Activated CD8-positive, alpha-beta T cell treated with anti-CD3 and anti-CD28 coated beads for 36 hours (primary cell): Measurements from ENCODE around the gene ANKRD60. TPM values are rescaled to one million over a fixed set of nuclear protein-coding genes. Genes with fewer than 3 reads are reported as not detected.
A peak's percentile ranks its signal among the peaks of the same experiment; 100 is the strongest.

Experiments used
- ATAC-seq: fragments of 200-7000 bp; cut with Tn5 transposase; one replicate; pipeline ENCODE4 v1.10.0; 2021; ENCODE audit warnings: mild to moderate bottlenecking, moderate library complexity
- CTCF ChIA-PET: fragments of 350-600 bp; sonication (Branson Sonifier 250); formaldehyde crosslinking; loops from one replicate; lab custom pipeline; 2021; ENCODE audit warnings: antibody characterized with exemption; lab: Charles Lee
- POLR2A ChIA-PET: fragments of 350-600 bp; sonication (Branson Sonifier 250); formaldehyde crosslinking; loops from one replicate; lab custom pipeline; 2021; ENCODE audit warnings: antibody characterized with exemption; lab: Charles Lee
- DNase-seq: peaks from one replicate; pipeline ENCODE4 v3.0.0-alpha.2; 2020
- H3K27ac Mint-ChIP-seq: one replicate; pipeline ENCODE4 v1.8.0; 2021; ENCODE audit warnings: mild to moderate bottlenecking, mixed read lengths
- H3K27me3 Mint-ChIP-seq: one replicate; pipeline ENCODE4 v1.8.0; 2021; ENCODE audit warnings: mixed read lengths
- H3K36me3 Mint-ChIP-seq: one replicate; pipeline ENCODE4 v1.8.0; 2021; ENCODE audit warnings: low read depth, mixed read lengths
- H3K4me1 Mint-ChIP-seq: one replicate; pipeline ENCODE4 v1.8.0; 2021; ENCODE audit warnings: low read depth, mixed read lengths
- H3K4me3 Mint-ChIP-seq: one replicate; pipeline ENCODE4 v1.8.0; 2021; ENCODE audit warnings: mild to moderate bottlenecking, moderate library complexity, mixed read lengths
- H3K9me3 Mint-ChIP-seq: one replicate; pipeline ENCODE4 v1.8.0; 2021; ENCODE audit warnings: mixed read lengths
- intact Hi-C: fragments of 100-400 bp; cut with micrococcal nuclease; formaldehyde crosslinking; loops from one replicate; pipeline ENCODE4 v1.10.0; 2022
- total RNA-seq, 2 experiments: library from RNA; stranded (reverse); gene quantifications; one replicate each; pipeline ENCODE4 v1.2.3, GENCODE V29; 2021
- TF ChIP-seq, protein P1 (sequence below): fragments of 200-600 bp; IDR thresholded peaks from one replicate; pipeline ENCODE4 v1.8.0; 2022; ENCODE audit warnings: antibody characterized with exemption, mild to moderate bottlenecking

Gene ANKRD60
- total RNA-seq, 2 experiments from 2014 or later, result not detected

DNA sequence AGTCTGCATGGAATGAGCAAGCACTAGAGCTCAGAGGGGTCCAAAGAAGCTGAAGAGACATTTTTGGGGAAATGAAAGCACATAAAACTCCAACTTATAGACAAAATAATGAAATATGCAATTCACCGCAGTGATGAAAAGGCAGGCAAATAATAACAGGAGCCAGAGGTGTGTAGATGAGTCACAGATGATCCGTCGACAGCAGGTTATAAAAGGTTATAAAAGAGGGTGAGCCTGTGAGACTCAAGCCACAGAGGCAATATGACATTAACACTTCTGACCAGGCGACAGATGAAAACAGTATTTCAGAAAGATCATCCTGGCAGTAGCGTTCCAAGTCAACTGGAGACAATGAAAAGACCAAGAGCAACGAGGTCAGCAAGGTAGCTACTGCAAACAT lies 35.8 kb upstream of the ANKRD60 start:
- no peak overlapping the region for H3K4me3 Mint-ChIP-seq
- CTCF ChIA-PET, result no interaction called here
- ATAC-seq, result no peak
- peaks cover 24% of the 10 kb centered on the region for H3K36me3 Mint-ChIP-seq
- H3K27ac Mint-ChIP-seq, result no peak overlapping the region
- intact Hi-C loops, result no loop called here
- H3K27me3 Mint-ChIP-seq, result no peaks in the 10 kb centered on the region
- TF ChIP-seq, protein P1, sequence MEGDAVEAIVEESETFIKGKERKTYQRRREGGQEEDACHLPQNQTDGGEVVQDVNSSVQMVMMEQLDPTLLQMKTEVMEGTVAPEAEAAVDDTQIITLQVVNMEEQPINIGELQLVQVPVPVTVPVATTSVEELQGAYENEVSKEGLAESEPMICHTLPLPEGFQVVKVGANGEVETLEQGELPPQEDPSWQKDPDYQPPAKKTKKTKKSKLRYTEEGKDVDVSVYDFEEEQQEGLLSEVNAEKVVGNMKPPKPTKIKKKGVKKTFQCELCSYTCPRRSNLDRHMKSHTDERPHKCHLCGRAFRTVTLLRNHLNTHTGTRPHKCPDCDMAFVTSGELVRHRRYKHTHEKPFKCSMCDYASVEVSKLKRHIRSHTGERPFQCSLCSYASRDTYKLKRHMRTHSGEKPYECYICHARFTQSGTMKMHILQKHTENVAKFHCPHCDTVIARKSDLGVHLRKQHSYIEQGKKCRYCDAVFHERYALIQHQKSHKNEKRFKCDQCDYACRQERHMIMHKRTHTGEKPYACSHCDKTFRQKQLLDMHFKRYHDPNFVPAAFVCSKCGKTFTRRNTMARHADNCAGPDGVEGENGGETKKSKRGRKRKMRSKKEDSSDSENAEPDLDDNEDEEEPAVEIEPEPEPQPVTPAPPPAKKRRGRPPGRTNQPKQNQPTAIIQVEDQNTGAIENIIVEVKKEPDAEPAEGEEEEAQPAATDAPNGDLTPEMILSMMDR, result no peak
- no peak for DNase-seq
- POLR2A ChIA-PET, result no interaction called here
- H3K9me3 Mint-ChIP-seq, result no peaks in the 10 kb centered on the region
- H3K4me1 Mint-ChIP-seq, result peaks cover 27% of the 10 kb centered on the region

DNA sequence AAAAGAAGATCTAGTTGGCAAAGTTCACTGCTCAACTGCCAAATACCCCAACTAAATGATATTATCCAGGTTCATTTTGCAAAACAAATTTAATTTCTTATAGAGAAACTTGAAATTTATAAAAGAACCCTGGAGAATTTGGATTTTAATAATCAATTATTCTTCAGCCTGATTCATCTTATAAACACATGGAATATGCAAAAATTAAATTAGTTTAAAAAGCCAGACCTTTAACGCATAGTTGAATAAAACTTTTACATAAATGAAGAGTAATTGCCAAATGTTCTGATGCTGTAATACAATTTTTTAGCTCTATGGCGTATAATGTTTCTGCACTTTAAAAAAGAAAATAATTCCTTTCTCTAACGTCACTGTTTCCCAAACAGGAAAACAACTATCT lies 33.2 kb upstream of the ANKRD60 start:
- no peaks in the 10 kb centered on the region for H3K9me3 Mint-ChIP-seq
- no peaks in the 10 kb centered on the region for H3K27me3 Mint-ChIP-seq
- no peak for DNase-seq
- TF ChIP-seq, protein P1, result no peak
- H3K4me3 Mint-ChIP-seq, result no peak overlapping the region
- peaks cover 21% of the 10 kb centered on the region for H3K36me3 Mint-ChIP-seq
- H3K4me1 Mint-ChIP-seq, result peaks cover 13% of the 10 kb centered on the region
- ChIA-PET CTCF (interaction anchor here (1.0 kb wide), 1 partner anchor 24 kb away, joined by 3 read pairs; no protein-coding TSS in a partner anchor), POLR2A (interaction anchor here (0.6 kb wide), 1 partner anchor 521 kb away, joined by 3 read pairs; no protein-coding TSS in a partner anchor)
- no peak for ATAC-seq
- H3K27ac Mint-ChIP-seq, result no peak overlapping the region
- intact Hi-C loops, result no loop called here

DNA sequence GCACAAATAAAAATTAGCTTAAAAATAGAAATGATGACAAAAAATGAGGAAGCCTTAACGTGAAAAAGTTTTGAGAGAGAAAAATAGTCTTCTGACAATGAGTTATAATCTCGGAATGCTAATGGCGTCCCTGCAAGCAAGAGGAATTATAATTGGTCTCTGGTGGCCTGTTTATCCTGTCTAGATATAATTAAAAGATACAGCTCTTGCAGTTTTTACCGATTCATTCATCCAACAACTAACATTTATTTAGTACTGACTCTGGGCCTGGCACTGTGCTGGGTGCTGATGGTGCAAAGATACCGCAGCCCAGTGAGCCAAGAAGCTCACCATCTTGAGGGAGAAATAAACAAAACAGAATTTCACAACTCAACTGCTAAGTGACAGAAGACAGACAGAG lies 31.6 kb upstream of the ANKRD60 start:
- TF ChIP-seq, protein P1, result no peak
- DNase-seq (no peak), ATAC-seq (no peak)
- ChIA-PET POLR2A (interaction anchor here (1.3 kb wide), 1 partner anchor 26 kb away, joined by 3 read pairs; no protein-coding TSS in a partner anchor), CTCF (interaction anchor here (0.7 to 1.1 kb wide), 2 partner anchors 26 to 68 kb away, joined by 3 to 4 read pairs; no protein-coding TSS in a partner anchor)
- Mint-ChIP-seq H3K27me3 (no peaks in the 10 kb centered on the region), H3K27ac (no peak overlapping the region), H3K36me3 (peaks cover 17% of the 10 kb centered on the region), H3K4me3 (no peak overlapping the region), H3K9me3 (no peaks in the 10 kb centered on the region), H3K4me1 (peaks cover 20% of the 10 kb centered on the region)
- intact Hi-C loops, result no loop called here

DNA sequence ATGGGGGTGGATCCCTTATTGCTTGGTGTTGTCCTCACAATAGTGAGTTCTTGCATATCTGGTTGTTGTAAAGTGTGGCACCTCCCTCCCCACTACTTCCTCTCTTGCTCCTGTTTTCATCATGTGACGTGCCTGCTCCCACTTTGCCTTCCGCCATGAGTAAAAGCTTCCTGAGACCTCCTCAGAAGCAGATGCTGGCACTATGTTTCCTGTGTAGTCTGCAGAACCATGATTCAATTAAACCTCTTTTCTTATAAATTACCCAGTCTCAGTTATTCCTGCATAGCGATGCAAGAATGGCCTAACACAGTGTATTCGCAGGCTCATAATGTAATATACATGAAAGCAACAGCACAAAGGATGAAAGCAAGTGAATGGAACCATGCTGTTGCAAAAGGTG lies 28.4 kb upstream of the ANKRD60 start:
- TF ChIP-seq, protein P1, result no peak
- ChIA-PET POLR2A (no interaction called here), CTCF (no interaction called here)
- ATAC-seq, result no peak
- H3K9me3 Mint-ChIP-seq, result peaks cover 6% of the 10 kb centered on the region
- peak overlapping the region; percentile 47 for H3K27ac Mint-ChIP-seq
- no peaks in the 10 kb centered on the region for H3K27me3 Mint-ChIP-seq
- no peak for DNase-seq
- H3K36me3 Mint-ChIP-seq, result peaks cover 22% of the 10 kb centered on the region
- H3K4me1 Mint-ChIP-seq, result peaks cover 32% of the 10 kb centered on the region
- intact Hi-C loops, result no loop called here
- no peak overlapping the region for H3K4me3 Mint-ChIP-seq

DNA sequence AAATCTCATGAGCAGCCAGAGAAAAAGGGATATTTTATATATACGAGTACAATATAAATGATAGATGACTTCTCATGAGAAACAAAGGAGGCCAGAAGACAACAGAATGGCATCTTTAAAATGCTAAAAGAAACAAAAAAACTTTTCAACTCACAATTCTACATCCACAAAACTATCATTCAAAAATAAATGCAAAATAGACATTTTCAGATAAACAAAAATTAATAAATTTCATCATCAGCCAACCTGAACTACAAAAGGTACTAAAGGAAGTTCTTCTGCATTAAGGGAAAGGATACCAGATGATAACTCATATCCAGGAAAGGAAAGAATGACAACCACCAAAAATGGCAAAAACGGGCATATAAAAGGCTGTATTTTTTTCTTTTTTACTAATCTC lies 27.9 kb upstream of the ANKRD60 start:
- CTCF ChIA-PET, result interaction anchor here (1.3 to 2.1 kb wide), 2 partner anchors 14 to 19 kb away, joined by 4 to 10 read pairs; no protein-coding TSS in a partner anchor

More for the DNA sequence above, 27.9 kb upstream of the ANKRD60 start:
- peaks cover 6% of the 10 kb centered on the region for H3K9me3 Mint-ChIP-seq
- H3K36me3 Mint-ChIP-seq, result peaks cover 23% of the 10 kb centered on the region
- ATAC-seq, result no peak
- peak overlapping the region; percentile 10 for H3K27ac Mint-ChIP-seq
- TF ChIP-seq, protein P1, result no peak
- H3K4me1 Mint-ChIP-seq, result peaks cover 33% of the 10 kb centered on the region
- no peaks in the 10 kb centered on the region for H3K27me3 Mint-ChIP-seq
- H3K4me3 Mint-ChIP-seq, result no peak overlapping the region
- intact Hi-C loops, result no loop called here
- no peak for DNase-seq
- POLR2A ChIA-PET, result no interaction called here
